NCI-H460 (cell line): ENCODE data around the gene OPTC. TPM values are rescaled to one million over a fixed set of nuclear protein-coding genes. Genes with fewer than 3 reads are reported as not detected.
"Not testable (repeated sequence)": the region's sequence is repeated elsewhere in the genome, so short reads cannot be mapped to it uniquely, and the experiment has no call there.

Source experiments
- DNase-seq: peaks from one replicate; pipeline ENCODE4 v3.0.0-alpha.2; 2016; ENCODE audit warnings: low read depth; ENCODE audit errors: extremely low read depth
- total RNA-seq: library from RNA; depleted of rRNA; stranded (reverse); fragments of >200 nt; shearing (Covaris generic); gene quantifications from 2 replicates; pipeline ENCODE4 v1.2.3, GENCODE V29; 2014

OPTC gene
- total RNA-seq, 1 experiment from 2014 or later: not detected

DNA sequence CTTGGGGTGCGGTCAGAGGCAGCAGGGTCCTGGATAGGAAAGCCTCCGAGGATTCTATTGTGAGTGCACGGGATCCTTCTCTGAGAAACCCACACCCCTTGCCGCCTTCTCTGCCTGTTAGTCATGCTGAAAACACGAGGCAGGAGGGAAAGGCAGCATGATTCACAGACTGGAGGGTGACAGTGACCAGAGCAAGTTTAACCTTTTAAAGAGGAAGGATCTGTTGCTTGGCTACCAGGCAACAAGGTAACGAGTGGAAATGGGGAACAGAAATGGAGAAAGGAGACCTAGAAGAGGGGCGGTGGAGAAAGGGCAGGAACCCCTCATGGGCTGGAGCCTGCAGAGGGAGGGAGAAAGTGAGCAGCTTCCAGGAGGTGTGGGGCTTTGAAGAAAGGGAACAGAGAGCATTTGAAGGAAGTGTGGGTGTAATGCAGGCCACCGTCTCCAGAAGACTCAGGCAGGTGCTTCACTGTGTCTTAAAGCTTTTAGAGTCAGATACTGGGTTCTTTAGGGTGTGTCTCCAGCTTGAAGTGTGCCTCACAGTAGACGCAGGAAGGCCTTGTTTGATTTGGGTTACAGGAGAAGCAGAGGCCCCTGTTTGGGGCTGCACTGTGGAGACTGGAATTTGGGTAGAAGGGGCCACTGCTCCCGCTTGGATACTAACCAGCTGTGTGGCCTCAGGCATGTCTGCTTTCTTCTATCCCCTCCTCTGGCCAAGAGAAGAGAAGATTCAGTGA is 19.1 kb downstream of the OPTC start:
- peak; percentile 67 for DNase-seq

GRCh38 chr1:203513585-203514031 is 19.7 kb downstream of the OPTC start:
- no peak for DNase-seq

- no peak for DNase-seq
Measured at GRCh38 chr1:203516184-203516583, 22.2 kb downstream of the OPTC start.

GRCh38 chr1:203516906-203517305 is 23.0 kb downstream of the OPTC start:
- DNase-seq: no peak

DNA sequence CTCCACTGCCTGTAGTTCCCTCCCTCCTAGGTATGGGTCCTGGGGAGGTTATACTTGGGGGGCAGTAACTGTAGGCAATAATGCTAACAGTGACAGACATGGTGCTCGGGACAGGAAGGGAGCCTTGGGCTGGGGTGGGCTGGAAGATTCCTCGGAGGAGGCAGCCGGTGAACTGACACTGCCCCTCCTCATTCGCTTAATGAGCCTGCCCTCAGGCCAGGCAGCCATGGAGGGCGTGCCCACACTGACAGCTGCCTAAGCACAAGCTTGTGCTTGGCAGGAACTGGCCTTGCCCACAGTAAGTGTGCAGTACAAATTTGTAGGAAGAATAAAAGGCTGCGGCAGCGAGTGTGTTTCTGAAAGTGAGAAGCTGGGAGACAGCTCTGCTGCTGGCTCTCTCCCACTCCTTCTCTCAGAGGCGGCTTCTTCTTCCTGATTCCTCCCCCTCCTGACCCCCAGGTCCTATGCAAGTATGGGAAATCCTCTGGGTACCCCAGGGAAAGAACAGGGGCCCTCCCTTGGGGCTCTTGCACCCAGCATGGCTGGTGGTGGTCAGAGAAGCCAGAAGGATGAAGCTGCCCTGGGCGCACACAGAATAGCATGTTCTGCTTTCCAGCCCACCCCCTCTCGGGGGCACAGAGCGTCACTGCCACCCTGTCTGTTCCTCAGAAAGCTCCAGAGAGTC is 23.6 kb downstream of the OPTC start:
- no peak for DNase-seq

GRCh38 chr1:203518139-203518538 is 24.2 kb downstream of the OPTC start:
- not testable (repeated sequence) for DNase-seq

- no peak for DNase-seq
Measured at GRCh38 chr1:203518541-203518940, 24.6 kb downstream of the OPTC start.

- no peak for DNase-seq
Measured at GRCh38 chr1:203519053-203519840, 25.3 kb downstream of the OPTC start.

- DNase-seq: no peak
Measured at GRCh38 chr1:203519896-203520295, 25.9 kb downstream of the OPTC start.

DNA sequence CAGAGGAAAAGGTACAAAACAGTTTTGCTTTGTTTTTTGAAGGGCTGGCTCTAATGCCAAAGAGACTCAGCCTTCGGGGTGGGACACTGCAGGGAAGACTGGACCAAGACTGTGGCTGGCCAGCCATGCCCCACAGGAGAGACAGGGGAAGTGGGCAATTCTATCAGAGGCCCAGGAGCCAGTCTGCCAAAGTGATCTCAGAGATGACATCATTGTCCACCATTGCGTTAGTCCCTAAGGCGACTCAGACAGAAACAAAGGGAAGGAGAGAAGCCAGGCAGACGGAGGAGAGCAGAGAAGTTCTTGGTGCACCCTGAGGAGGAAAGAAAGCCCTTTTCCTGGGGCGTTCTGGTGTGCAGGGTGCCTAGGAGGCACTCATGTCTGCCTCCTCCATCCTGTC is 26.4 kb downstream of the OPTC start:
- DNase-seq: no peak

DNA sequence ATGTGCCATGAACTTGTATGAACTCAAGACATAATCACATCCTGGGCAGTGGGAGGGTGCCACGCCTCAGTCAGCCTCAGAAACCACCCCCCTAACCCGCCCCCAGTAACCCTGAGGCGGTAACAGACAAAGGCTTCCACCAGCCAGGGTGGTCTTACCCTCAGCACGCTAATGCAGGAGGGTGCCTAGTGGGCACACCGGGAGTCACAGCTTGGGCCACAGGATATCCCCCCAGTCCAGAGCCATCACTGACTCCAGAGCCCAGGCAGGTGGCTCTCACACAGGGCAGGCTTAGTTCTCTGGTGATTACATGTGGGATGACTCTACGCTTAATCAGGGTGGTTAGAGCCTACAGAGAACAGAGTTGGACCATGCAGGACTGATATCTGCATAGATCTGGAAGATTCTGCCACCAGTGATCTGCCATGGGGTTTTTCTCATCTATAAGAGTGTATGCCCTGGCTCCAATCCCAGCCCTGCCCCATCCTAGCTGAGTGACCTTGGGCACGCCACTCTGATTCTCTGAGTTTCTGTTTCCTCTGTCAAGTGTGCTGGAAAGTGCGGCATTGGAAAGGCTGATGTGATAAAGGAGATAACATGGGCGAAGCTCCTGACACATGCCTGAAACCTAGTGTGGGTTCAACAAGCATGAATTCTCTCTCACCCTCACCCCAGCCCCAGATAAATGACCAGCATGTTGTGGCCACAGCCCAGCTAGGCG is 27.3 kb downstream of the OPTC start:
- no peak for DNase-seq

- DNase-seq: no peak
Measured at GRCh38 chr1:203521812-203522211, 27.9 kb downstream of the OPTC start.

DNA sequence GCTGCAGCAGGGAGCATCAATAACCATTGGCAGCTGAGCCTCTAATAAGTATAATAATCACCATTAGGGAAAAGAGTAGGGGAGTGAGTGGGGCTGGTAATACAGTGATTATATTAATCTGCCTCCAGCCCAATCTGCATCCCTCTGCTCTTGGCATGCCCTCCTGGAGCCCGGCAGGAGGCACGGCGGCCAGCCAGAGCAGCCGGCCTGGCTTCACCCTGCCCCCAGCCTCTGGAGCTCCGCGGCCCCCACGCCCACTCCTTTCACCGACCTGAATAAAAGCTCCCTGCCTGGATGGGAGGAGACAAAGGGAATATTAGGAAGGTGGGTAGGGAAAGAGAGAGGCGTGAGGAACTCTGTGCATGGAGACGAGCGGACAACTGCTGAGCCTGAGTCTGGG is 28.3 kb downstream of the OPTC start:
- no peak for DNase-seq

GRCh38 chr1:203523667-203524066 is 29.7 kb downstream of the OPTC start:
- no peak for DNase-seq

GRCh38 chr1:203524152-203524551 is 30.2 kb downstream of the OPTC start:
- no peak for DNase-seq

GRCh38 chr1:203524824-203525223 is 30.9 kb downstream of the OPTC start:
- DNase-seq: no peak

DNA sequence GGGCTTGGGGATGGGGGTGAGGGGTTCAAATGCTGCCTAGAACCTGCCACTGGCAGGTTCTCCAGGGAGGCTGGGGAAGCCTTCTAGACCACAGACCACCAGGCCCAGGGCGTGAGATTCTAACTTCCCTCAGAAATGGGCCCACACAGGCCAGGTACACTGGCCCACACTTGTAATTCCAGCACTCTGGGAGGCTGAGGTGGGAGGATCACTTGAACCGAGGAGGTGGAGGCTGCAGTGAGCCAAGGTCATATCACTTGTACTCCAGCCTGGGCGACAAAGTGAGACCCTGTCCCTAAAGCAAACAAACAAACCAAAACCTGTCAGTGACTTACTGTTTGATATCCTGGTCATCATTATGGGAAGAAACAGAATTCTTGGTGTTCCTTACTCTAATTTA is 31.7 kb downstream of the OPTC start:
- DNase-seq: no peak

DNA sequence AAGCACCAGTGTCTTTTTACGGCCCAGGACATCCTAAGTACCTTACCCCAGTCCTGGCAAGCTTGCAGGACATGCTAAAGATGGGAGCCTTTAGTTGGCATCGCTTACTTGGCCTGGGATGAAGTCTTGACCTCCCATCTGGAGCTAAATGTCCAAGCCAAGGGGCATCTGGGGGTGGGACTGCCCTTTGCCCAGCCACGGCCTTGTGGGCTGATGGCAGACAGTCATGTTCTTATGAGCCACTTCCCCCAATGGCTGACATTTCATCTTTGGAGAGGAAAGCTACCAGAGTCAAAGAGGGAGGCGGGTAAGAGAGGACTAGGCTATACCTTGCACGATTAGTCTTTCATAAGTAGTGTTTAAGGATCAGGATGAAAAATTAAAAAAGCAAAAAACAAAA is 32.2 kb downstream of the OPTC start:
- DNase-seq: no peak

DNA sequence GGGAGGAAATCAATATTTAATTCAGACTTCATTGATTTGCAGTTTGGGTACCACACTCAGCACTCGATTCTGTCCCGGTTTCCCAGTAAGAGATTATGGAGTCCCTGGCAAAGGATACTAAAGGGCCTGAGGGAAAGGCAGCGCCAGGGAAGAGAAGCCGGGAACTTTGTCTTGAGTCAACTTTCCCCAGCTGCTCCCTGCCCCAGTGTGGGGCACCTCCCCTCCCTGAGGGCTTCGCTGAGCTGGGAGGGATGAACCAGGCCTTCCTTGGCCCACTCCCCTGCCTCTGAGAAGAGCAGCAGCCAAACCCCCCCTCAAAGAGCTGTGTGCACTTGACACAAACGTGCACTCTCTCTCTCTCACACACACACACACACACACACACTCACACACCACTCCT is 32.6 kb downstream of the OPTC start:
- DNase-seq: no peak

DNA sequence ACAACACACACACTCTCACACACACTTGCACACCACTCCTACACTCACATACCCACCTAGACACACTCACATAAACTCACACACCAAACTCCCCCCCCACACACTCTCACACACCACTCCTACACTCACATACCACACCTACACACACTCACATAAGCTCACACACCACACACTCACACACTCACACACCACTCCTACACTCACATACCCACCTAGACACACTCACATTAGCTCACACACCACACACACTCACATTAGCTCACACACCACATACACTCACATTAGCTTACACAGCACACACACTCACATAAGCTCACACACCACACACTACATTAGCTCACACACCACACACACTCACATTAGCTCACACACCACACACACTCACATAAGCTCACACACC is 33.1 kb downstream of the OPTC start:
- DNase-seq: no peak

GRCh38 chr1:203528063-203528462 is 34.1 kb downstream of the OPTC start:
- no peak for DNase-seq
